ENCODE data around the gene SCYL3. TPM values are rescaled to one million over a fixed set of nuclear protein-coding genes. Genes with fewer than 3 reads are reported as not detected.

Gene SCYL3
- total and polyA plus RNA-seq, 2 of the 13 experiments (the other 11 are each of a cell fraction or from before 2014, with no cell fraction given), result 3.3 to 4.9 TPM

Small RNA genes within 50 kb of the gene (small RNA-seq; reads per million reads assigned to genes)
- 0 to 0.33 (median 0) reads per million in 3 experiments for gene RN7SL333P (ENCODE audit: insufficient read depth in 2 of 3, insufficient read length in 3 of 3, low read depth in 2 of 3, low replicate concordance in 1 of 3)

Other genes starting within 250 kb of the SCYL3 start
- 0.13 and 0.32 TPM in 2 replicates for gene SELL, start 182.3 kb downstream of the SCYL3 start, total RNA-seq (2016; rRNA removed; fragmentation: Illumina TruSeq; extraction: Trizol)
- gene SELL, start 182.3 kb downstream of the SCYL3 start, polyA plus RNA-seq (2011; rRNA removed), result 0.03 and 0.18 TPM in 2 replicates
- 0.04 TPM in 1 of 2 replicates, not detected in the other for gene SELE, start 159.8 kb downstream of the SCYL3 start, total RNA-seq (2016; rRNA removed; fragmentation: Illumina TruSeq; extraction: Trizol)
- 0.08 and 0.09 TPM in 2 replicates for gene SELE, start 159.8 kb downstream of the SCYL3 start, polyA plus RNA-seq (2011; rRNA removed)
- gene METTL18, start 99.0 kb downstream of the SCYL3 start, total RNA-seq (2016; rRNA removed; fragmentation: Illumina TruSeq; extraction: Trizol), result 6.7 and 11.2 TPM in 2 replicates
- gene METTL18, start 99.0 kb downstream of the SCYL3 start, polyA plus RNA-seq (2011; rRNA removed), result 2.2 and 2.7 TPM in 2 replicates
- 10.0 and 13.1 TPM in 2 replicates for gene KIFAP3, start 180.8 kb upstream of the SCYL3 start, total RNA-seq (2016; rRNA removed; fragmentation: Illumina TruSeq; extraction: Trizol)
- 3.2 and 3.4 TPM in 2 replicates for gene KIFAP3, start 180.8 kb upstream of the SCYL3 start, polyA plus RNA-seq (2011; rRNA removed)

Measured in HepG2 (cell line).